SK-N-SH (cell line): Measurements from ENCODE around the gene PAMR1.

Experiments used
- ELF1 ChIP-seq: IDR thresholded peaks from 2 replicates; pipeline ENCODE4 v1.4.0; 2012
- SIN3A ChIP-seq: IDR thresholded peaks from 2 replicates; pipeline ENCODE4 v1.6.1; 2012; ENCODE audit warnings: low read depth, mild to moderate bottlenecking, low read length, moderate library complexity, borderline replicate concordance

GRCh38 chr11:35507688-35508087 is 17.7 kb downstream of the PAMR1 start:
- TF ChIP-seq ELF1 (no peak), SIN3A (no peak)
